ENCODE data around the gene SLC16A7. TPM values are rescaled to one million over a fixed set of nuclear protein-coding genes. Genes with fewer than 3 reads are reported as not detected.
A peak's percentile ranks its signal among the peaks of the same experiment; 100 is the strongest.

The SLC16A7 gene, protein sequence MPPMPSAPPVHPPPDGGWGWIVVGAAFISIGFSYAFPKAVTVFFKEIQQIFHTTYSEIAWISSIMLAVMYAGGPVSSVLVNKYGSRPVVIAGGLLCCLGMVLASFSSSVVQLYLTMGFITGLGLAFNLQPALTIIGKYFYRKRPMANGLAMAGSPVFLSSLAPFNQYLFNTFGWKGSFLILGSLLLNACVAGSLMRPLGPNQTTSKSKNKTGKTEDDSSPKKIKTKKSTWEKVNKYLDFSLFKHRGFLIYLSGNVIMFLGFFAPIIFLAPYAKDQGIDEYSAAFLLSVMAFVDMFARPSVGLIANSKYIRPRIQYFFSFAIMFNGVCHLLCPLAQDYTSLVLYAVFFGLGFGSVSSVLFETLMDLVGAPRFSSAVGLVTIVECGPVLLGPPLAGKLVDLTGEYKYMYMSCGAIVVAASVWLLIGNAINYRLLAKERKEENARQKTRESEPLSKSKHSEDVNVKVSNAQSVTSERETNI
- polyA plus RNA-seq (2012; ENCODE audit: low read depth, missing spikeins), result 0.90 TPM

DNA sequence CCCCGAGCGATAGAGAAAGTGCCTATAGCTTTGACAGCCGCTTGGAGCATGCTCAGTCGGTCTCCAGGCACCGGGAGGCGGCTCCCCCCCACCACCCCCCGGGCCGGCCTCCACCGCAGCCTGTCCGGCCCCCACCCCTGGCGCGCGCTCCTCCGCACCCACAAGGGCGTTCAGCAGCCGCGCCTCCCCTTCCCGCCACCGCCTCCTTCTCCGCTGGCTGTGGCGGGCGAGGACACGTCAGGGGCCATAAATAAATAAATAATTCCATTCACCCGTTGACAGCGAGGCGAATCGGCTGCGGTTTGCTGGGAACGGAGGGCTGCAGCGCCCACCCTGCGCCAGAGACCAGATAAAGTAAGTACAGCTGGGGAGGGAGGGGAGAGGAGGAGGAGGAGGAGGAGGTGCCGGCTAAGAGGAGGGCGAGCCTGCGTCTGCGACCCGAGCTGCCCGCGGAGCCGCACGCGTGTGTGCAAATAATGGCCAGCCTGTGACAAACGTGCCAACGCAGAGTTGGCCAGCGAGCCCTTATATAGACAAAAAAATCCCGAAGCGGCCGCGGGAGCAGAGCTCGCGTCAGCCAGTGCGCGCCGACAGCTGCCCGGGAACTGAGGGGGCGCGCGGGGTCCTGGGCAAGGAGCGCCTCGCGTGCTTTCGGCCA lies at the start of gene SLC16A7:
TSS of gene SLC16A7 (plus strand) at position 147 of the 658 bp plus-strand sequence. CDS start 108,773 bp downstream, outside the sequence.
- FAIRE-seq, result no peak
- TF ChIP-seq POLR2A (IDR thresholded peaks at IDR 0.05; ENCODE audit: low read depth, low read length) (0 out of 2 replicates have a peak, but pooled peaks have one; percentile 5), POLR2AphosphoS5 (IDR thresholded peaks at IDR 0.05; ENCODE audit: low read depth, low read length) (no peak; the same call in 1 of the 2 replicates), TAF1 (IDR thresholded peaks at IDR 0.05; ENCODE audit: low read depth, low read length) (peak; percentile 68; the same call in 1 of the 2 replicates)
- peak; percentile 46 for DNase-seq (ENCODE audit: insufficient read length, low spot score)

DNA sequence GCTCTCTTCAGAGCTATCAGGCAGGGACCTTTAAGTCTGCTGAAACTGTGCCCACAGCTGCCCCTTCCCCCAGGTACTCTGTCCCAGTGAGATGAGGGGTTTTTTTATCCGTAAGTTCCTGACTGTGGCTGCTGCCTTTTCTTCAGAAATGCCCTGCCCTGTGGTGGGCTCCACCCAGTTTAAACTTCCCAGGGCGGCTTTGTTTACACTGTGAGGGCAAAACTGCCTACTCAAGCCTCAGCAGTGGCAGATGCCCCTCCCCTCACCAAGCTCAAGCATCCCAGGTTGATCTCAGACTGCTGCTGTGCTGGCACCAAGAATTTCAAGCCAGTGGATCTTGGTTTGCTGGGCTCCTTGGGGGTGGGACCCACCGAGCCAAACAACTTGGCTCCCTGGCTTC lies 46.9 kb upstream of the SLC16A7 start:
- no peak for TF ChIP-seq POLR2A (IDR thresholded peaks at IDR 0.05; ENCODE audit: low read depth, low read length)
- no peak for TF ChIP-seq POLR2AphosphoS5 (IDR thresholded peaks at IDR 0.05; ENCODE audit: low read depth, low read length)
- no peak for TF ChIP-seq TAF1 (IDR thresholded peaks at IDR 0.05; ENCODE audit: low read depth, low read length)
- TF ChIP-seq SPI1 (IDR thresholded peaks at IDR 0.05; ENCODE audit: low read depth, low read length), result no peak
- no peak for TF ChIP-seq POU2F2 (IDR thresholded peaks at IDR 0.05; ENCODE audit: low read depth, low read length)
- no peak for TF ChIP-seq PAX5 (IDR thresholded peaks at IDR 0.05; ENCODE audit: insufficient read depth, low read length, severe bottlenecking)
- no peak for DNase-seq (ENCODE audit: insufficient read length, low spot score)
- no peak for FAIRE-seq

DNA sequence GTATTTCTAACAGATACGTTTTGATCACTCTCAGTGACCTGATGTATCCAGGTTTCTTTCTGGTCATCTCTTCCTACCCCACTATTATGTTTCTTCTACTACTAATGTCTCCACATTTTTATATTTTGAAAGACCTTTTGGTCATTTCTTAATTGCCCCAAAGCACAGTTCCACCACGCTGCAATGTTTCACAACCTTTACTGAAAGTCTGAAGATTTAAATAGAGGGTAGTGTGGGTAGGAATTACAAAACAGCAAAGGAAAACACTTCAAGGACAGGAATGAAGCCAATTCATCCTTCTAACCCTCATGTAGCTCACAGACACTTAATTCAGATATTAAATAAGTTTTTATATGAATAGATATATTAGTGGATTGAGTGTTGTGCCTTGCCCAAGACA lies 36.1 kb upstream of the SLC16A7 start:
- DNase-seq (ENCODE audit: insufficient read length, low spot score) (no peak), FAIRE-seq (no peak)
- TF ChIP-seq POLR2A (IDR thresholded peaks at IDR 0.05; ENCODE audit: low read depth, low read length), result no peak

DNA sequence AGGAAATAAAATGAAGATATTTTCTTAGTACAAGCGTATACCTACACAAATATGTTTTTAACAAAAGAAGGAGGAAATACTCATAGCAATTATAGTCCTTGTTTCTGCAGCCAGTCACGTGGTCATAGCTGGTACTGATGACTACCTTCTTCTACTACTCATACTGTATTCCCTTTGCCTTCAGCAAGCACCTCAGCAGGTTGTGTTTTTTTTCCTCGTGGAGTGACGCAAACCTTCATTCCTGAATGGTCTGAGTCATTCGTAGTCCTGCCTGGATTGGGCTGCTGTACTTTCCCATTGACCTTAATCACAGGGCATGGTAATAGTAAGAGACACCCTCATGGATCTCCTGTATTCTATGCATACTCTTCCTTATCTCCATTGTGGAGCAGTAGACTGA lies 25.7 kb upstream of the SLC16A7 start:
- TF ChIP-seq TAF1 (IDR thresholded peaks at IDR 0.05; ENCODE audit: low read depth, low read length) (no peak), PAX5 (IDR thresholded peaks at IDR 0.05; ENCODE audit: insufficient read depth, low read length, severe bottlenecking) (no peak), SPI1 (IDR thresholded peaks at IDR 0.05; ENCODE audit: low read depth, low read length) (no peak), POLR2AphosphoS5 (IDR thresholded peaks at IDR 0.05; ENCODE audit: low read depth, low read length) (no peak), POU2F2 (IDR thresholded peaks at IDR 0.05; ENCODE audit: low read depth, low read length) (no peak), POLR2A (IDR thresholded peaks at IDR 0.05; ENCODE audit: low read depth, low read length) (no peak)
- DNase-seq (ENCODE audit: insufficient read length, low spot score), result no peak
- no peak for FAIRE-seq

DNA sequence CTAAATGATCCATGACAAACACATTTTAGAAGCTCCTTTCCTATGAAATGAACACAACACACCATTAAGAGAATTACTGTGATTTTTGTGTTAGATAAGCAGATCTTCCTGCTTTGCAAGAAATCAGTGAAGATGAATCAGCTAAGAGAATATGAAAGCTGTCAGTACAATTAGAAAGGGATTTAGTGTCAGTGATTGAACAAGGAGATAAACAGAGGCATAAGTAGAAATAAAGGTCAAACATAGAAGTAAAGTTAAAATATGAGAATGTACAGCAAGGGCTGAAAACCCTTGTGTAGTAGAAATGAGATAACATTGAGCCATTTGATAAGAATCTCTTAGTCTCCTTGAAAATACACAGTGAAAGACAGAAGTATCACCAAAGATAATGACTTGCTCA lies 21.4 kb upstream of the SLC16A7 start:
- FAIRE-seq, result no peak
- TF ChIP-seq POU2F2 (IDR thresholded peaks at IDR 0.05; ENCODE audit: low read depth, low read length), result no peak
- no peak for TF ChIP-seq SPI1 (IDR thresholded peaks at IDR 0.05; ENCODE audit: low read depth, low read length)
- TF ChIP-seq POLR2AphosphoS5 (IDR thresholded peaks at IDR 0.05; ENCODE audit: low read depth, low read length), result no peak
- no peak for TF ChIP-seq POLR2A (IDR thresholded peaks at IDR 0.05; ENCODE audit: low read depth, low read length)
- no peak for TF ChIP-seq PAX5 (IDR thresholded peaks at IDR 0.05; ENCODE audit: insufficient read depth, low read length, severe bottlenecking)
- no peak for TF ChIP-seq TAF1 (IDR thresholded peaks at IDR 0.05; ENCODE audit: low read depth, low read length)
- DNase-seq (ENCODE audit: insufficient read length, low spot score), result no peak

DNA sequence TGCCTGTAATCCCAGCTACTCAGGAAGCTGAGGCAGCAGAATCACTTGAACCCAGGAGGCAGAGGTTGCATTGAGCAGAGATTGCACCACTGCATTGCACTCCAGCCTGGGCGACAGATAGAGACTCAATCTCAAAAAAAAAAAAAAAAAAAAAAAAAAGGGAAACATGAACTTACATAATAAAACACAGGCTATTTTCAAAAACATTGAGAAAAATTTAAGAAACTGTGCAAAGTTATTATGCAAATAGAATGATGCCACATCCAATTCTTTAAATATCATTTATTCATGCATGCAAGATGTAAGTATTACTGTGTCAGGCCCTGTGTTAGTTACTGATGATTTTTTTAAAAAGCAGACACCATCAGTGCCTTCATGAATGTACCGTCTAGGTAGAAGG lies 20.0 kb upstream of the SLC16A7 start:
- TF ChIP-seq POLR2A (IDR thresholded peaks at IDR 0.05; ENCODE audit: low read depth, low read length), result no peak
- no peak for DNase-seq (ENCODE audit: insufficient read length, low spot score)
- no peak for FAIRE-seq

DNA sequence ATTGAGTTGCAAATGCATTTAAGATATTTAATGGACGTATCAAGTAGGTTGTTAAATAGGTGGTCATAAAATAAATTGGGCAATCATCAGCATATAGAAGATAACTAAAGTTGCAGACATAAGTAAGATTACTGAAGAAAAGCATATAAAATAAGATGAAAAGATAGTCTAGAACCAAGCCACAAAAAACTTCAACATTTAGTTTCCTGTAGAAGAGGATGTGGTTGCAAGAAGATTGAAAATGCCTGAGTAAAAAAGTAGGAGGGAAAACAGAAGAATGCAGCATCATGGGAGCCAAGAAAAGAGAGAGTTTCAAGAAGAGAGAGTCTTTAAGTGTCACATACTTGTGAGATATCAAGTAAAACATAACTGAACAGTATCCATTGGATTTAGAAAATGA lies 17.6 kb upstream of the SLC16A7 start:
- DNase-seq (ENCODE audit: insufficient read length, low spot score), result no peak
- FAIRE-seq, result no peak
- TF ChIP-seq PAX5 (IDR thresholded peaks at IDR 0.05; ENCODE audit: insufficient read depth, low read length, severe bottlenecking) (no peak), TAF1 (IDR thresholded peaks at IDR 0.05; ENCODE audit: low read depth, low read length) (no peak), POLR2AphosphoS5 (IDR thresholded peaks at IDR 0.05; ENCODE audit: low read depth, low read length) (no peak), SPI1 (IDR thresholded peaks at IDR 0.05; ENCODE audit: low read depth, low read length) (no peak), POU2F2 (IDR thresholded peaks at IDR 0.05; ENCODE audit: low read depth, low read length) (no peak), POLR2A (IDR thresholded peaks at IDR 0.05; ENCODE audit: low read depth, low read length) (no peak)

DNA sequence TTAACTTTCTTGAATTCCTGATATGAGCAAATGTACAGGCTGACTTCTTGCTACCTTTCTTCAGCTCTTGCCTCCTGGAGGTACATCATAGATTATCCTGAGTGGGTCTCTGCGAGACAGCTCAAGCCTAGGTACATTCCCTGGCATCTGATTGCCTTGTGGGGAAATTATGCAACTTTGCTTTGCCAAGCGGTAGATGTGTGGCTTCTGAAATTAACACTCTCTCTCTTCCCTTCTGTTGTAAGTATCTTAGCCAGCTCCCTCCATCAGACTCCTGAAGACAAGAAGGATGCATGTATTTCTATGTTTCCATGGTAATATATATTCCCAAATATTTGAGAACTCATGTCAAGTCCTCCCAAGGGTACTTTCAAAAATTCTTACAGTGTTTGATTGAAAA lies 16.2 kb upstream of the SLC16A7 start:
- FAIRE-seq (no peak), DNase-seq (ENCODE audit: insufficient read length, low spot score) (no peak)
- TF ChIP-seq PAX5 (IDR thresholded peaks at IDR 0.05; ENCODE audit: insufficient read depth, low read length, severe bottlenecking) (no peak), TAF1 (IDR thresholded peaks at IDR 0.05; ENCODE audit: low read depth, low read length) (no peak), SPI1 (IDR thresholded peaks at IDR 0.05; ENCODE audit: low read depth, low read length) (no peak), POLR2A (IDR thresholded peaks at IDR 0.05; ENCODE audit: low read depth, low read length) (no peak), POLR2AphosphoS5 (IDR thresholded peaks at IDR 0.05; ENCODE audit: low read depth, low read length) (no peak), POU2F2 (IDR thresholded peaks at IDR 0.05; ENCODE audit: low read depth, low read length) (no peak)

DNA sequence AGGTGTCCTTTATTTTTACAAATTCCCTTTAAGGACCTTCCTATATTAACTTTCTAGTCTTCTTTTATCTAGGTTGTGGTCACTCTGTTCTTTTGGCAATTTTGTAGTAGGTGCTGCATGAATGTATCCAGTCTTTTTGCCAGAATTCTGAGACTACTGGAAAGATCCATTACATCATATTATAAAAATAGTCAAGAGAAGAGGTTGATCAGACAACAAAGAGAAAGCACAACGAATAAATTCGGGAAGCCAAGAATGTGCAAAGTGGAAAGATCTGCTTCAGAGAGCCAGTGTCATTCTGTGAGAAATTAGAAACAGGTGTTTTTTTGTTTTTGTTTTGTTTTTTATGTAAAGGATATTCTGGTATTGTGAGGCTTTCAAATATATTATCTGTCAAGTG lies 15.8 kb upstream of the SLC16A7 start:
- no peak for FAIRE-seq
- no peak for TF ChIP-seq TAF1 (IDR thresholded peaks at IDR 0.05; ENCODE audit: low read depth, low read length)
- TF ChIP-seq POLR2AphosphoS5 (IDR thresholded peaks at IDR 0.05; ENCODE audit: low read depth, low read length), result no peak
- no peak for TF ChIP-seq SPI1 (IDR thresholded peaks at IDR 0.05; ENCODE audit: low read depth, low read length)
- no peak for TF ChIP-seq POU2F2 (IDR thresholded peaks at IDR 0.05; ENCODE audit: low read depth, low read length)
- TF ChIP-seq POLR2A (IDR thresholded peaks at IDR 0.05; ENCODE audit: low read depth, low read length), result no peak
- no peak for TF ChIP-seq PAX5 (IDR thresholded peaks at IDR 0.05; ENCODE audit: insufficient read depth, low read length, severe bottlenecking)

More for the DNA sequence above, 15.8 kb upstream of the SLC16A7 start:
- no peak for DNase-seq (ENCODE audit: insufficient read length, low spot score)
